GM12875 (cell line): ENCODE results near the gene C22orf31.

Experiments
- H3K4me3 ChIP-seq: one replicate; pipeline ENCODE4 v1.5.1; 2011; ENCODE audit warnings: low read depth, low read length, control low read depth
- TF ChIP-seq, protein P1 (sequence below): IDR thresholded peaks from 2 replicates; pipeline ENCODE4 v1.5.1; 2011; ENCODE audit warnings: low read depth, mild to moderate bottlenecking, control low read depth, inconsistent platforms, low read length, moderate library complexity, borderline replicate concordance; ENCODE audit not compliant: insufficient read depth

C22orf31 gene

DNA sequence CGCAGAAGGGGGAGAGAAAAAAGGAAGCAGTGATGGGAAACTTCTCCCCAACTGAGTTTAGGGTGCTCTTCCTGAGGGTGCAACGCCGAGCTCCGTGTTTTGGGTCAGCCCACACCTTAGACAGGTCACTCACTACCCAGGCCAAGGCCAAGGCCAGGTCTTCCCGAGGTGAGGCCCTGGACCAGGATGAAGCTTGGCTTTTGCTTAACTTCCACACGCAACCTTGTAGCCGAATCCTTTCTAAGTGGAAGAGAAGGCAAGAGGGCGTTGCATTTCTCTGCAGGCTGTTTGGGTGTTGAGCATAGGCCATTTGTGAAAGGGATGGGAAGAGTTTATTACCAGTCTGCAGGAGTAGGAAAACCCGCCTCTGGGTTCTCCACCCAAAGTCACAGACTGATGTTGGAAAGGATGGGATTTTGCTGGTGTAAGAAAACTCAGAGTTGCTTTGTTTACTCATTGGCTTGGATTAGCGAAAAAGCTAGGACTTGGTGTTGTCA lies 12.7 kb upstream of the C22orf31 start:
- TF ChIP-seq, protein P1, sequence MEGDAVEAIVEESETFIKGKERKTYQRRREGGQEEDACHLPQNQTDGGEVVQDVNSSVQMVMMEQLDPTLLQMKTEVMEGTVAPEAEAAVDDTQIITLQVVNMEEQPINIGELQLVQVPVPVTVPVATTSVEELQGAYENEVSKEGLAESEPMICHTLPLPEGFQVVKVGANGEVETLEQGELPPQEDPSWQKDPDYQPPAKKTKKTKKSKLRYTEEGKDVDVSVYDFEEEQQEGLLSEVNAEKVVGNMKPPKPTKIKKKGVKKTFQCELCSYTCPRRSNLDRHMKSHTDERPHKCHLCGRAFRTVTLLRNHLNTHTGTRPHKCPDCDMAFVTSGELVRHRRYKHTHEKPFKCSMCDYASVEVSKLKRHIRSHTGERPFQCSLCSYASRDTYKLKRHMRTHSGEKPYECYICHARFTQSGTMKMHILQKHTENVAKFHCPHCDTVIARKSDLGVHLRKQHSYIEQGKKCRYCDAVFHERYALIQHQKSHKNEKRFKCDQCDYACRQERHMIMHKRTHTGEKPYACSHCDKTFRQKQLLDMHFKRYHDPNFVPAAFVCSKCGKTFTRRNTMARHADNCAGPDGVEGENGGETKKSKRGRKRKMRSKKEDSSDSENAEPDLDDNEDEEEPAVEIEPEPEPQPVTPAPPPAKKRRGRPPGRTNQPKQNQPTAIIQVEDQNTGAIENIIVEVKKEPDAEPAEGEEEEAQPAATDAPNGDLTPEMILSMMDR, result no peak
- no peak overlapping the region for H3K4me3 ChIP-seq

DNA sequence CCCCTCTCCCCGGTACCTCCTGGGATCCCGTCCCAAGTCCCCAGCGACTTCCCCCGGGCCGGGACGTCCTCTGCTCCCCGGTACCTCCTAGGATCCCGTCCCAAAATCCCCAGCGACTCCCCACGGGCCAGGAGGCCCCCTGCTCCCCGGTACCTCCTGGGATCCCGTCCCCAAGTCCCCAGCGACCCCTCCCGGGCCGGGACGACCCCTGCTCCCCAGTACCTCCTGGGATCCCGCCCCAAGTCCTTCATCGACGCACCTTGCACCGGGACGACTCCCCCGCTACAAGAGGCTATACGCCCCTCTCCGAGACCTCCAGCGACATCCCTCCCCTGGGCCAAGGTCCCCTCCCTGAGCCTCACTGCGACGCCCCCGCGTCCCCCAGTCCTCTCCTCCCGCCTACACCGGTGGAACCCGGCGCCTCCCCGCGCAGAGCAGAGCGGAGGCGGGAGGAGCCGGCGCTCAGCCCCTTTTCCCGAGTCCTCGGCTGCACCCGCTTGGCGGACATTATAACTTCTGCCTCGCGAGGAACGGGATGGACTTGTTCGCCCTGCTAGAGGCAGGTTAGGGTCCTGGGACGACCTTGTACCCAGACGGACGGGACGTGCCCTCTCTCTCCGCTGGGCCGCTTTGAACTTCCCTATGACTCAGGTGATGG lies 12.1 kb upstream of the C22orf31 start:
- TF ChIP-seq, protein P1, result no peak

DNA sequence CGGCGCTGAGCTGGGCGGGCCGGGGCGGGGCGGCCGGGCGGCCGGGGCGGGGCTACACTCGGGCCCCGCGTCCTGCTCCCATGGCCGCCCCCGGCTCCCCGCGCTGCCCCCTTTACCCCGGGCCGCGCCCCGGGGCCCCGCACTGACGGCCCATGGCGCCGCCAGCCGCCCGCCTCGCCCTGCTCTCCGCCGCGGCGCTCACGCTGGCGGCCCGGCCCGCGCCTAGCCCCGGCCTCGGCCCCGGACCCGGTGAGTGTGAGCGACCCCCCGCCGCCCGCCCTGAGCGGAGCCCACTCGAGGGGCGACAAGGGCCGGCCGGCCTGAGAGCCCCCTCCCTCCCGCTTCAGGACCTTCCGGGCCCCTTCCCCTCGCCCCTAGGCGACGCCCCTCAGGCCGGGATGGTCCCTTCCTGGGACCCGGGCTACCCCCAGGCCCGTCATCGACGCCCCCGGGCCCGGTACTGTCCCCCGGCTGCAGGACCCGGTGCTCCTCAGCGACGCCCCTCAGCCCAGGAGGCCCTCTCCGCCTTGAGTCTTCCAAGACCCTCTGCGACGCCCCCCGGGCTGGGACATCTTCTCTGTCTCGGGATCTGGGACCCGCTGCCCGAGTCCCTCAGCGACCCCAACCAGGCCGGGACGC lies 11.5 kb upstream of the C22orf31 start, which contains the start of gene KREMEN1:
KREMEN1 (plus strand) TSS at position 57 of the 639 bp plus-strand sequence; CDS start at position 153, 96 bp downstream.
- H3K4me3 ChIP-seq, result peak within 1 kb of the TSS; percentile 47
- TF ChIP-seq, protein P1, result no peak

More for the DNA sequence above, 12.1 kb upstream of the C22orf31 start:
- no peak overlapping the region for H3K4me3 ChIP-seq

DNA sequence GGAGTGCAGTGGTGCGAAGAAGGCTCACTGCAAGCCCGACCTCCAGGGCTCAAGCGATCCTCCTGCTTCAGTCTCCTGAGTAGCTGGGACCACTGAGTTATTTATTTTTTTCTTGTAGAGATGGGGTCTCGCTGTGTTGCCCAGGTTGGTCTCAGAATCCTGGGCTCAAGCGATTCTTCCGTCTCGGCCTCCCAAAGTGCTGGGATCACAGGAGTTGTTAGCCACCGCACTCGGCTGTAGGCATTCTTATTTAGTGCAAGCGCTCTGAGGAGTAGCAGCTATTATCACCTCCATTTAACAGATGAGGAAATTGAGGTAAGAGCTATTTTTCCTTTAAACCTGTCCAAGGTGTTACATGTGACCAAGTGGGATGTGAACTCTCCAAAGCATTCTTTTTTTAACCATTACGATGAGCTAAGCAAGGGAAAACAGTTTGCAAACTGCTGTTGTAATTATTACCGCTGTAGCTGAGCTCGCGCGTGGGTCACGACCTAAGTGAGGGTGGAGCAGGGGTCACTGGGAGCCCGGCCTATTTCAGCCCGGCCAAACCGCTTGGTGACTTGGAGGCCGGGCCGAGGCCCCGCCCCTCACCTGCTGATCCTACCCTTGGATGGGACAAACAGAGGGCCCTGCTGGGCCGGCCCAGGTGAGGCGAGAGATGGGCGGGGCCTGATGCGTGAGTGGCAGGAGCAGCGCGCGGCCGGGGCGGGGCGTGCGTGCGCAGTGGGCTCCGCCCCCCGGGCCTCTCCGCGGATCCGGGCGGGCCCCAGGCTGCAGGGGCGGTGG lies 10.8 kb upstream of the C22orf31 start:
- TF ChIP-seq, protein P1, result no peak

DNA sequence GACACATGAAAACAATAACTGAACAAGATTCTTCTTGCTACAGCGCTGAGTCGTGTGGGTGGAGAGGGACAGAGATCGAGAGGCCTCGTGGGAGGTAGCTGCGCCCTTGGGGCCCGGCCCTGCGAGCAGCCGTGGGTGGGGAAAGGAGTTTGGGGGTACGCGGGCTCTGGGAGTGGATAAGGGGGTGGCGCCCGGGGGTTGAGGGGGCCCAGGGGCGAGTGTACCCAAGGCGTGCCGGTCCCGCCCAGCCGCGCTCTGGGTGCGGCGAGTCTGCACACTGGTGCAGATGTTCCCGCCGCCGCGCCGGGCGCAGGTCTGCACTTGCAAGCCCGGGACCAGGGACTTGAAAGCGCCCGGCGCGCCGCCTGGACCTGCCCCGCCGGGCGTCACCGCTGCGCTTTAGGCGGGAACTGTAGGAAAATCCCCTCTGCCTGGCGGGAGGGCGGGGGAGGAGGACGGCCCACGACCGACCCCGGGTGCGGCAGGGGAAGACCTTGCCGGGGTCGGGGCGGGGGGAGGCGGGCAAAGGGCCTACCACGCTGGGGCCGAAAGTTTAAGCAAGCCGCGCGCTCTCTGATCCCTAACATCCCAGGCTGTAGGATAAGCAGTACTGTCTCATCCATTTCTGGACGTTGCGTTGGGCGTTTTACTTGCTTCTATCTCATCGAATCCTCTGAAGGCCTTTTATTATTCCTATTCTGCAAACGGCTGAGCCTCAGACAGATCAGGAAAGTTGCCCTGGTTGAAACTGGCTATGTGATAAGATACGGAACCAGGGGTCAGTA lies 9.8 kb upstream of the C22orf31 start:
- peak overlapping the region; percentile 0 for H3K4me3 ChIP-seq
- TF ChIP-seq, protein P1, result no peak

More for the DNA sequence above, 10.8 kb upstream of the C22orf31 start:
- peak overlapping the region; percentile 18 for H3K4me3 ChIP-seq

DNA sequence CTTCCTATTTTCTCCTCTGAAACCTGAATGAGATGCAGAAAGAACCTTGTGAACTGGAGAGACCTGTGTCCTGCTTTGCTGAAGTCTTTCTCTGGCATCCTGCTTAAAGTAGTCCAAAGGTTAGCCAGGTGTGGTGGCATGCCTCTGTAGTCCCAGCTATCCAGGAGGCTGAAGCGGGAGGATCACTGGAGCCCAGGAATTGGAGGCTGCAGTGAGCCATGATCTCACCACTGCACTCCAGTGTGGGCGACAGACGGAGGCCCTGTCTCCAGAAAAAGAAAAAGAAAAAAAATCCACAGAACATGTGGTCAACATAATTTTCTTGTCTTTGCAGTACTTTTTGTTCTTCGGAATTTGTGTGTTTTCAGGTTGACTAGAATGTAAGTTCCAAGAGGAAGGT lies 8.9 kb upstream of the C22orf31 start:
- TF ChIP-seq, protein P1, result no peak
- H3K4me3 ChIP-seq, result no peak overlapping the region
